Islet precursor cell (in vitro differentiated cells): ENCODE results near the gene PMPCA.

Experiments
- DNase-seq: peaks from one replicate; pipeline ENCODE4 v3.0.0-alpha.2; 2018

The PMPCA gene

DNA sequence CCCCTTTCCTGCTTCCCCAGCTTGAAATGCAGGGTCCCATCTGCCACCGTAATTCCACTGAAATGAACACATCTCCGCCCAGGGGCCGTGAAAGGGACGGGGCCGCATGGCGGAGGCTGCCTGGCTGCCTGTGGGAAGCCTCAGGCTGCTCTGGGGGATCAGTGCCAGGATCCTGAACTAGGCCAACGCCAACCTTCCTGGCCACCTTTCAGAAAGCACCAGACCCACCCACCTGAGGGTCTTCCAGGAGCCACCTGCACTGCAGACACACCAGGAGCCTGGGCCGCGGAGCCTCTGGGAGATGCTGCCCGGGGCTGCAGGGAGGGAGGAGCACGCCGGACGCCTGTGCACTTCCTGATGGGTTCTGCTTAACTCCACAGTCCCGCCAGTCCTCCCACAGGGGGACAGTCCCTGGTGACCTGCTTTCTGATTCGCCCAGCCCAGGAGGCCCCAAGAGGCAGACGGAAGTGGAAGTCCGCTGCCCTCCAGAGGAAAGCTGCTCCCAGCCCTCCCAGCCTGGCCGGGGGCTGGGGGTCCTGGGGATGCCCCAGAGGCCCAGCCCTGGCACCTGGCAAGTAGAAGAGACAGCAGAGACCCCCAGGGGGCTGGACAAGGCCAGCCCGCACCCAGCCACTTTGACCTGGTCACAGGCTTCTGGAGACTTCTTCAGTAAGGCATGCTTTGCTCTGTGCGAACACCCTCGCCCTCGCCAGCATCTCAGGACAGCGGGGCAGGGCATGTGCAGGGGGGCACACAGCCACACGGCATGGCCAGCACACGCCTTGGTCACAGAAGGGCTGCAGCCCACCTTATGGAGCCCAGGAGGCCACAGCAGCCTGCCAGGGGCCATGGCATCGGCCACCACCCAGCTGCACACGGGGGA lies 36.9 kb upstream of the PMPCA start, which contains the start of gene CARD9:
TSS of gene CARD9 (minus strand) at position 370 of the 883 bp plus-strand sequence. CDS start 1,591 bp downstream, outside the sequence.
- DNase-seq: no peak

DNA sequence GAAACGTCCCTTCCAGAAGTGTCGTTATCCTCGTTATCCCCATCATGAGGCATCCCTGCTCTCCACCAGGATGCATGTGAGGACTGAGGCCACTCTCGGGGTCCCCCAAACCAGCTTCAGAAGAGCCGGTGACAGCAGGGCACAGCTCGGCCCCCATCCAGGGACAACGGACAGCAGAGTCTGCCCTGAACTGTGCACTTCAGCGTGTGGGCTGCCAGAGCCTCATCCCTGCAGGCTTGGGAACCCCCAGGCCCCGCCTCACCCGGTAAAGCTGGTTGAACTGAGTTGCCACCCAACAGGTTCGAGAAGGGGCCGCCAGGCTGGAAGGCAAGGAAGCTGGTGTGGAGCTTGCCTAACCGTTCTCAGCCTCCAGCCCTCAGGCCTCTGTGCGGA lies 36.3 kb upstream of the PMPCA start:
- no peak for DNase-seq

DNA sequence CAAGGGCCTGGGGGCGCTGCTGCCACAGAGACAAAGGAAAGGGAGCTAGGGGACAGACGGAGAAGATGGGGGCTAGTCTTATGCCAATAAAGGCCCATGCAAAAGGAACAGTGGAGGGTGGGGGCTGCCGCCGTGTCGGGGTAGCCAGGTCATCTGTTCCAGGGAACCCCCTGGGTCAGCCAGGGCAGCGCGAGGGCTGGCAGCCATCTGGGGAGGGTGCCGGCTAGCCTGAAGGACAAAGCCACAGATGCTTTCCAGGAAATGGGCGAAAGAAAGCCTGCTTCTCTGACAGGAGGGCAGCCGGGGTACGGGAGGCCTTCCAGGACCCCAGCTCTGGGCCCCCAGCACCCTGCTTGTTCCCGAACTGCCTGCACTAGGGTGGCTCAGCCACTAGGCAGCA lies 35.4 kb upstream of the PMPCA start:
- no peak for DNase-seq

DNA sequence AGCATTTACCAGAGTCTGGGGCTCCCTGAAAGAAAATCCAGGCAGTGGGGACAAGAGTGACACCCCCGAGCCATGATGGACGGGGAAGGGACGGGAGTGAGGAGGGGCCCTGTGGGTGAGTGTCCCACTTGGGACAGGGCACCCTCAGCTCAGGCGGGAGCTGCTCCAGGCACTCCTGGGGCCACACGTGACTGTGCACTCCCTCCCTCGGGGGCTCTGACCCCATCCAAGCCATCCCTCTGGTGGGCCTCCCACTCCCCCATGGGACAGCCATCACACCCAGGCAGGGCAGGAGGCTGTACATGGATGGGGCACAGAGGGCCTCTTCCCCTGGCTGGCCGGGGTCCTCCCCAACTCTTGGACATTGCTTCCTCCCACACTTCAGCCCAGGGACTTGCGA lies 34.0 kb upstream of the PMPCA start:
- no peak for DNase-seq

DNA sequence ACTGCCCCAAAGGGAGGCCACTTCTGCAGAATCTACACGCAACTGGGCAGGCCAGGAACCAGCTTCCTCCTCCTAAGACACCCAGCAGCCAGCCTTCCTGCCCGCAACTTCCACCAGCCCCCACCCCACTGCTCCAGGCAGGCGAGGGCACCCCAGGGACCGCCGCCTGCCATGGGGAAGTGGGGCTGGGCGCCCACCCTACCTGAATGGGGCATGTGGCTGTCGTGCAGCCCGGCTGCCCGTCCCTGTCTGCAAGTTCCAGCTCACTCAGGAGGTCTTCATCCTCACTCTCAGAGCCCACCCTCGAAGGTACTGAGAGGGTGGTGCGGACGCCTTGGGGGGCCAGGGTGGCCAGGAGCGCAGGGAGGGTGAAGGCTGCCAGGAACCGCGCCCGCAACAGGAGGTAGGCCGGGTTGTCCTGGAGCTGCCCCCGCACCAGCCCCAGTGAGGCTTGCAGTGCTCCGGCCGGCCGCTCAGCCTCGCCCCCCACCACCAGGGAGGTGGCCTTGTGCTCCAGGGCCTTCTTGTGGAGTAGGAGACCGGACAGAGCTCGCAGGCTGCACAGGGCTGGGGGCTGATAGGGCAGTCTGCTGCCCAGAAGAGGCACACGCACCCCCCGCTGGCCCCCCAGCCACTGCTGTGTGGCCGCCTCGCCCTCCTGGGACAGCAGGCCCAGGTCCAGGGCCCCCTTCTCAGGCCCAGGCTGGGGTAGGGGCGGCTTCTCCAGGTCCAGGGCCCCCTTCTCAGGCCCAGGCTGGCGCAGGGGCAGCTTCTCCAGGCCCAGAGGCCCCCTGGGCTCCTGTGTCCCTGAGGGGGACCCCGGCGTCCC lies 32.9 kb upstream of the PMPCA start:
- DNase-seq: no peak

DNA sequence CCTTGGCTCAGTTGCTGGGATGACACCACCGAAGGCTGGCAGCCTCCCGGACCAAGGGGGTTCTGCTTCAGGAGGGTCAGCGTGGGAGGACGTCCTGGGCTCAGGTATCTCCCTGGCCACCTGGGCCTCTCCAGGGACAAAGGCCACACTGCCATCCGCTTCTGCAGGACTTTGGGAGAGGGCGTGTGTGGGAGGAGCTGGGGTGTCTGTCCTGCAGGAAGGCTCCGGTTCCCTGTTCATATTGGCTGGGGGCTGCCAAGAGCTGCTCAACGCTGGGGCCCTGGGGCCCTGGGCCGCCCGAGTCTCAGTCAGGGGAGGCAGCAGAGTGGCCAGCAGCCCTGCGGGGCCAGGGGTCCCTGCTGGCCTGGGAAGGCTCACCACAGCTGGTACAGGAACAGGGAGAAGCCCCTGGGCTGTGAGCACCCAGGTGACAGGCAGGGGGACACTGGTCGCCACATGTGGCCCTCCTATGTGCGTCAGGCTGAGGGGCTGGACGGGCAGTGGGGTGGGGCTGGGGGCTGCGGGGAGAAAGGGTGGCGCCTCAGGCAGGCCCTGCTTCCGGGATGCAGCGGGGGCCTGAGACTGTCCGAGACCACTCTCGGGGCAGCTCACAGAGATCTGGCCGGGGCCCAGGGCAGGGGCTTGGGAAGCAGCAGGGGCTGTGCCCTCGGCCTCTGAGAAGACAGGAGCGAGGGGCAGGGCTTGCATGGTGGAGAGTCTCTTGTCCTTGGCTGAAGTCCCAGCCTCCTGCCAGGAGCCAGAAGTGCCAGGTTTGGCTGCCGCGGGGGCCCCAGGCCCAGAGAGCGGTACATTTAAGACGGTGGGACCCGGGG lies 32.1 kb upstream of the PMPCA start:
- no peak for DNase-seq

DNA sequence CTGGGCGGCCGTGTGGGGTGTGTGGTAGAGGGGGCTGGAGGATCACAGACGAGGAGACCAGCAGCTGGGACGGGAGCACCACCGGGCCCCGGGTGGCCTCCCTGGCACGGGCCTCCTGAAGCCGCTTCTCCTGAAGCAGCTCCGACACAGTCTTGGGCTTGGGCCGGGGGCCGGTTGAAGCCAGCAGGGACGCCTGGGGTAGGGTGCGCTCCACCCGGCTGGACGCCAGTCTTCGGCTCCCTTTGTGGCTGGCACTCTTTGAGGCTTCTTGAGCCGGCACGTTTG lies 31.5 kb upstream of the PMPCA start:
- no peak for DNase-seq

DNA sequence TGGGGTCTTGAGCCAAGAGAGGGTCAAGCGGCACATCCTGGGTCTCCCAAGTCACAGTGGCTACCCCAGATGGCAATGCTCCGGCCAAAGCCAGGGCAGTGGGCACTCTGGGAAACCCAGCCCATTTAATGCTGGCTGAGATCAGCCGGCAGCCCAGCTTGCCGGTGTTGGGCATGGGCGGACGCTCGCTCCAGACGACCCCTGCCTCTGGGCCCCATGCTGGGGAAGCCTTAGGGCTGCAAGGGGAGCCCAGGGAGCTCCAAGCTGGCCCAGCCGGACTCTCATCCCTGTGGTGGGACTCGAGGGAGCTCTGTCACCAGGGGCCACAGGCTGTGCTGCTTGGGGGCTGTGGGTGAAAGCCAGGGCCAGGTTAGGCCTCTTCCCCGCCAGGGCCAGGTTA lies 31.1 kb upstream of the PMPCA start:
- DNase-seq: no peak

DNA sequence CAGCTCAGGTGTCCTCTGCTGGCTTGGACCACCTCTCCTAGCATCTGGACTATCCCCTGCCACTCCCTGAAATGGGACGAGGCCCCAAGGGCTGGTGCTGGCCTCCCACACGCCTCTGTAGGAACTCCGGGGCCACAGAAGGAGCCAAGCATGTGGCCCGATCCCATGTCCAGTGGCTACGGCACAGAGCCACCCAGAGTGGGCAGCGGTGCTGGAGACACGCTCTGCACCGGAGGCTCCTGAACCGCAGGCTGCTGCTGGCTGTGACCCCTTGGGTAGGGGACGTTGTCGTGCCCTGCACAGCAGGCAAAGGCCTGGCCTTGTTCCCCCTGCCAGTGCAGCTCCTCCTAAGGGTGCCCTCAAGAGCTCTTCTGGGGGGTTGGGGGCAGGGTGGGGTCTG lies 30.6 kb upstream of the PMPCA start:
- no peak for DNase-seq

DNA sequence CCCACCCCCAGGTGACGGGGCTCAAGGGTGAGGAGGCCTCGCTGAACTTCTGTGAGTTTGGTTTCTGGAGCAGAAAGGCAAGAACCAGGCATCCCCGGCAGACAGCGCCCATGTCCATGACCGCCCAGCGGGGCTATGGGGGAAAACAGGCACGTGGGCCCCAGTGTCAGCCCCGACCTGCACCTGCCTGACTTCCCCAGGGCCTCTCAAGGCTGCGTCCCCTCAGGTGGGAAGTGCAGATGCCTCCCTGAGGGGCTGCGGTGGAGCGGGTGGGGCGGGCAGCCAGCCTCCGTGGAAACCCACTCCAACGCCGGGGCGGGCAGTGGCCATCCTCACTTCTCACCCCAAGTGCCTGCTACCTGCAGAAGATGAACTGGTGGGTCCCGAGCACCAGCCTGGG lies 30.1 kb upstream of the PMPCA start:
- DNase-seq: no peak

DNA sequence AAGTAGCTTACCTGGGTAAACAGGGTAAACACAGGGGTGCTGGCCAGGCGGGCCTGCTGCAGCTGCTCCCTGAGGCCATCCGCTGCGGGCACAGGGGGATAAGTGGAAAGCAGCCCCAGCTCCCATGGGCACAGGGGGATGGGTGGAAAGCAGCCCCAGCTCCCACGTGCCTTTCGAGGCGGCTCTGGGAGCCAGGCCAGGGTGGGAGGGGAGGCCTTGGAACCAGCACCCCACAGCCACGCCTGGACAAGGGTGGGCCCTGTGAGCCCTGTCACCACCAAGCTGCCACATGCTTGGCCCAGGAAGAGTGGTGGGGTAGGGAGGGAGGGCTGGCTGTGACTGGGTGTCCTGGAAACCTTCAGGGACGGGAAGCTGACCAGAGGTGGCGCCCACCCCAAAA lies 29.1 kb upstream of the PMPCA start:
- DNase-seq: no peak

DNA sequence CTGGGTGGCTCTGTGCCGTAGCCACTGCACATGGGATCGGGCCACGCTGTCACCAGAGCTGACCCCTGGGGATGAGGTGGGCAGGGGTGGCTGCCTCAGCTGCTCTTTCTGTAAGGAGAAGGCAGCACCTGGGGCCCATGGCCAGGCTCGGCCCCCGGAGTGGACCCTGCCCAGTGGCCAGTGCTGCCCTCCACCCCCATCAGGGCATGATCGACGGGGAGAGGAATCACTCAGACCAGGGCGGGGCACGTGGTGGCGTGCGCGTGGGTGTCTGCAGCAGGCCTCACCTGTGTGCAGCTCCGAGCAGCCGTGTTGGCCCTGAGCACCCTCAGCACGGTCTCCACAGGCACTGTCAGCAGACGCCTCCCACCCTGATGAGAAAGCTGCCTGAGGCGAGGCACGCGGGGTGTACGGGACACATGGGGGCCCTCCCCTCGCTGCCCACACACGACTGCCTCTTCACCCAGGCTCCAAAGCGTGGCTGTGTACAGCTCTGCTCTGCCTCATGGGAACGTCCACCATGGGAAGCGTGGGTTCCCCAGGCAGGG lies 28.4 kb upstream of the PMPCA start:
- no peak for DNase-seq

DNA sequence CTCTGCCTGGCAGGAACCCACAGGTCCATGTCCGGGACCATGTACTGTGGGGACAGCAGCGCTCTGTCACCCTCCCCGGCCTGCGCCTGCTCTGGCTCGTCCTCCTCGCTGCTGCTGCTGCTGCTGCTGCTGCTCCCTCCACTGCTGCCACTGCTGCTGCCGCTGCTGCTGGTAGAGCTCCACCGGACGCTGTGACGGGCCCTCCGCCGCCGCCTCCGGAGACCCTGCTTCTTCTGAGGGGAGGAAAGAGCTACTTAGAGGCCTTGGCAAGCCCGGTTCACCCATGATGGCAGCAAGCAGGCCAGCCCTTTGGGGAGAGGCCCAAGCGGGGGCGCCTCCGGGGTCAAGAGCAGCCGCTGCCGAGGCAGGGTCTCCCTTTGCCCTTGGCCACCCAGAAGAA lies 27.0 kb upstream of the PMPCA start:
- no peak for DNase-seq

DNA sequence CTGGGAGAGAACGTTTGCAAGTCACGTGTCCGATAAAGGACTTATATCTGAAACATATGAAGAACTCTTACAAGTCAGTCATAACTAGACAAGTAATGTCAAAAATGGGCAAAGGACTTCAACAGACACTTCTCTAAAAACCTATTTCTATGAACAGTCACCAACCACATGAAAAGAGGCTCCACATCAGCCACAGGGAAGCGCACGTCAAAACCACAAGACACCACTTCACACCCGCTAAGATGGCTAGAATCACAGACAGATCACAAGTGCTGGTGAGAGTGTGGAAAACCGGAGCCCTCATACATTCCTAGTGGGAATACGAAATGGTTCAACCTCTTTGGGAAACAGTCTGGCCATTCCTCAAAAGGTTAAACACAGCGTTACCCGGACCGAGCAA lies 25.4 kb upstream of the PMPCA start:
- DNase-seq: no peak

DNA sequence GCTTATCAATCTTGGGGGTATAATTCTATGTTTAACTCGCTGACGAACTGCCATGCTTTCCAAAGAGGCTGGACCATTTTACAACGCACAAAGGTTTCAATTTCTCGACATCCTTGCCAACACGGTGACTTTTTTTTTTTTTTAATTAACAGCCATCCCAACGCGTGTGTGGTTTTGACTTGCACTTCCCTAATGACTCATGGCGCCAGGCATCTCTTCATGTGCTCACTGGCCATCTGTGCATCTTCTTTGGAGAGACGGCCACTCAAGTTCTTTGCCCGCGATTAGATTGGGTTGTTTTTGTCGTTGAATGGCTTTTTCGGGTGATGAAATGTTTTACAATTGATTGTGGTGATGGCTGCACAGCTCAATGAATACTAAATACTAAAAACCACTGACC lies 24.4 kb upstream of the PMPCA start:
- DNase-seq: no peak

DNA sequence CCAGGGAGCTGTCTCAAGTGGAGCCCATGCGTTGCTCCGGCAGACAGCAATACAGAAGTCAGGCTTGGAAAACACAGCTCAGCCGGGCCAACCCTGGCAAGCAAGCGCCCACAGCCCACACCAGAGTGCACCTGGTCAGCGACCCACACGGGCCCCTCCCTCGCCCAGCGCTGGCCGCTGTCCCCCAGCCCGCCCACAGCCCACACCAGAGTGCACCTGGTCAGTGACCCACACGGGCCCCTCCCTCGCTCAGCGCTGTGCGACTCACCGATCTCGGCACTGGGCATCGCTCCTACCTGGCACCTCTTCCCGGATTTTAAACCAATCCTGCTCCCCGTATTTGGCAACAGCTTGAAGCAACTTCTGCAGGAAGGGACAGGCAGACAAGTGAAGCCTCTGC lies 23.2 kb upstream of the PMPCA start:
- no peak for DNase-seq

DNA sequence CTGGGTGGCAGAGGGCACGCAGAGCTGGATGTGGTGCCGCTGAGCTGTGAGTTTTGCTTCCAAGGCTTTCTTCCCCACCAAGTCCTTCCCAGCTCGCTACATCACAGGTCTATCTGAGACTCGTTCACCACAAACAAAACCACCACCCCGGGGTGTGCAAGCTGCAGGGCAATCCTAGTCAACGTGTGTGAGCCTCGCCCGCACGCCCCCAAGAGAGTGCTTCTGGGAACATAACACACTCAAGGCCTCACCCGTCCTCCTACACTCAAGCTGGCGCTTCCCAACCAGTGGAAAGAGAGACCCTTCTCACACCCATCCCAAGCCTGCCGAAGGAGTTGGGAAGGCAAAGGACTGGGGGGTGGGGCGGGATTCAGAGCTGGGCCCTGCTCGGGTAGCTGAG lies 21.1 kb upstream of the PMPCA start:
- DNase-seq: peak; percentile 52

DNA sequence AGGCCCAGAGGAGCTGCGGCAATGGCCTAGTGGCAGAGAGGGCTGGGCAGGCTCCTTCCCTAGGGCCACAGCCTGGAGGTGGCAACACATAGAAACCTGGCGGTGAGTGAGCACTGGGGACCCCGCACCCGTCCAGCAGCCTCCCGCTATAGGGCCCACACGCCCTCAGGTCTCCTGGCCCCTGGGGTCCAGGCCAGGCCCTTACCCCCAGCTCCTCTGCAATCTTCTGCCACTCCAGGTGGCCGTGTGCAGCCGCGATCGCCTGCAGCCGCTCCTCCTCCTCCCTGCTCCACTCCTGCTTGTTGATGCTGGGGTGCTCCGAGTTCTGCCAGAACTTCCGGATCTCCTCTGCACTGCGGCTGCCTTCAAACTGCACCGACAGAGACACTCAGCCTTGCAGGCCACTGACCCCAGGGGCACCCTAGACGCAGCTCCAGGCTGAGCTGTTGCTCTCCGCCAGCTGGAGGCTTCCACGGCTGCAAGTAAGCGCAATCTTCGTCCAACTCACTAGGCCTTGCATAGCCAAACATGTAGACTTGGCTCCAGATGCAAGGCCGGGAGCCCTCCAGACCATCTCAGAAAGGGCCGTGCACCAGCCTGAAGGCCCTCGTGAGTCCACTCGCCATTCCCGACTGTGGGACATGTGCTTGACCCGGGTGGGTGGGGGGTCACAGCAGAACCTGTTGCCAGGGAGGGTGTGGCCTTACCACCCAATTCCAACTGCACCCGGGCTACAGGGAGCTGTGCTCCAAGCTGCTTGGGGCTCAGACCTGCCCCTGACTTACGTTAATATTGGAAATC lies 18.5 kb upstream of the PMPCA start:
- no peak for DNase-seq

DNA sequence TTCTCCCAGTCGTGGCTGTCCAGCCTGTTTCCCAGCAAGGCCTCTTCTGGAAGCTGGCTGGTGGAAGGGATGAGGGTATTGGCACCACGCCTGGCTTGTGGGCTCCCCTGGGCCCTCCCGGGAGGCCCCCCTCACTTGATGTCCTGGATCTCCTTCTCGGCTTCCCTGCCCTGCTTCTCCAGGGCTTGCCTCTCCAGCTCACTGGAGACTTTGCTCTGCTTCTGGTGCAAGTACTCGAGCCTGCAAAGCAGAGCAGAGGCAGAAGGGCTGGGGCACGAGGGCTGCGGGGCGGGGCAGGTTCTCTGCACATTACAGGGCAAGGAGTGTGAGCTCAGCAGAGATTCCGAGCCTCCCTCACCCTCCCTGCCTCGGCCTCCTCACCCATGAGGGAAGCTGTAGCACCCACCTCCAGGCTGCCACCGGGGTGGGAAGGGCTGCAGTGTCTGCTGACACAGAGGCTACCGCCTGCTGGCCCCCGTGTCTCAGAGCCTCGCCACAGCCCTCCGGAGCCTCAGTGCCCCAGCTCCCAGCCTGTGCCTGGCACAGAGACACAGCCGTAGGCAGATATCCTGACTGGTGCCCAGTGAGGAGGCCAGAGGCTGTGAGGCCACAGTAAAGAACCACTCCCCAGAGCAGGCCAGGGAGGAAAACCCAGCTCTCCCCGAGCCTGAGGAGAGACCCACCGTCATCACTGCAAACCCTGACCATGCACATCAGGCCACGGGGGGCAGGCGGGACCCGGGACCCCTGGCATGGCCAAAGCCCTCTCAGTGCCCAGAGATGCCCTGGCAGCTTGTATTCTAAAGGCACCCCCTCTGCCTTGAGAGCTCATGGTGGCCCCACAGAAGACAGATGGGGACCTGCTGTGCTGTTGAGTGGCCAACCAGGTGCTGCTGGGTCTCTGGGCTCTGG lies 17.7 kb upstream of the PMPCA start:
- DNase-seq: no peak

DNA sequence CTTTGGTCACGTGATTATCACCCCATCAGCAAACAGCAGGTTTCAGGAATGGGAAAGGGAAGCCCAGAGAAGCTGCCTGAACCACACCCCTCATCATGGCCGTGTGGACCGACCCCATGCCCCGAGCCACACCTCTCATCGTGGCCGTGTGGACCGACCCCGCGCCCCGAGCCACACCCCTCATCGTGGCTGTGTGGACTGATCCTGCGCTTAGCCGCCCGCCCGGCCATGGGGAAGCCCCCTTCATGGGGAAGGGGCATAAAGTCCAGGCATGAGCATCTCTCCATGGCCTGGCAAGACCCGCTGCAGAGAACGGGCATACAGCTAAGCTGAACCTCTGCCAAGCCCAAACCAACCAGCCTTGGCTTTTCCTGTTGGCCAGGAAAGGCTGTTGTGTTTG lies 16.9 kb upstream of the PMPCA start:
- no peak for DNase-seq

DNA sequence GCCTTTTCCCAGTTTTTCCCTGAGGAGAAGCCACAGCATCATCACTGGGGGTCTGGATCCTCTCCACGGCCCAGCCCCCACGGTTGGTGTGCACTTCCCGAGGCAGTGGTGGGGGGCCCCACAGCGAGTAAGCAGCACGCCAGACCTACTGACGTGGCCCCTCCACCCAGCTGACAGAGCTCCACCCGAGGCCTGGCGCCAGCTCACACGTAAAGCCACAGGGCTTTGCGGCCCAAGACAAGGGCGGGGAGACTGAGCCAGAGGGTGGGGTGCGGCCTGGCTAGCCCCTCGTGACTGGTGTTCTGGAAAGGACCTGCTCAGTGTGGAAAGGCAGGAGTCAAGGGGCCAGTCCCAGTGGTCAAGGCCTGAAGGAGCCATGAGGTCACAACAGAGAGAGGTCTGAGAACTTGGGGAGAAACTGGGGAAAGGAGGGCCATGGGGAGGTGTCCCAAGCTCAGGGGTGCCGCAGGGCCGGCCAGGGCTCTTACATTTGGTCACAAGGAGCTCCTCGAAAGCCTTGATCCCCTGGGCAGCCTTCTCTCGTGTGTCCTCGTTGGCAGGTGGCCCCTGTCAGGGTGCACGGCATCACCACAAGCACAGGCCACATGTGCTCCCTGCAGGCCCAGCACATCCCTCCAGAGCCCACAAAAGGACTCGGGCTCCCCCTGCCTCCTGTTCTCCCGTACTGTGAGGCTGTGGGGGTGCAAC lies 16.0 kb upstream of the PMPCA start:
- no peak for DNase-seq
